Fibroblast of lung (primary cell): ENCODE data around the gene SNX20.

ENCODE experiments used
- EZH2 ChIP-seq: IDR thresholded peaks from 2 replicates; pipeline ENCODE4 v1.5.1; 2012; ENCODE audit warnings: low read length, control low read depth, mild to moderate bottlenecking; ENCODE audit errors: missing control alignments
- TF ChIP-seq, protein P1 (sequence below), 2 donors: IDR thresholded peaks in 1 of 2; conservative IDR thresholded peaks in 1 of 2; 1 replicate in 1 of 2; 2 replicates in 1 of 2; pipeline ENCODE4 v1.5.1; 2011 to 2012; ENCODE audit warnings: low read length in 2 of 2, control low read depth in 1 of 2, inconsistent platforms in 1 of 2, low read depth in 1 of 2, mild to moderate bottlenecking in 1 of 2

DNA sequence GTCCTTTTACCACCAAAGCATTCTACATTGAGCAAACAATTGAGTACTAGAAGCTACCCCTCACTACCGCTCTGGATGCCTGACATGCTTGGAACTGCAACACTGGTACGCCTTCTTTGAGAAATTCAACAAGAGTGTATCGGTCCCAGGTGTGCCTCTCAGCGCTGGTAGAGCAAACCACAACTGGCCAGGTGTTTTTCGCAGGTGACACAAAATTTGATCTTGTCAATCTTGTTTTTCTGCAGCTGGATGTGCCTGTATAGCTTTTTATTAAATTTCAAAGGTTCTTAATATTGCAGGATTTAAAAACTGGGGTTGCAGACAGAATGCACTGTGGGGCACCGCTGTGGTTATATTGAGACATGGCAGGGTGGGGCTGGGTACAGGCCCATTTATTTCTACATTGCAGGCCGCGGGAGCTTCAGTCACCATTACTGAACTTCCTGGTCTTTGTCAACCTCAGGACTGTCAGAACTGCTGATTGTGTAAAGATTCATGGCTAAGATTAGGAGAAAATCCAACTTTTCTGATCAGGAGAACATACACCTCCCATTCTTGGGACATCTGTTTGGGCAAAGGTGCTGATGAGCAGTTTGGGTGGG lies 4.5 kb upstream of the SNX20 start:
- no peak for TF ChIP-seq EZH2
- TF ChIP-seq, protein P1, sequence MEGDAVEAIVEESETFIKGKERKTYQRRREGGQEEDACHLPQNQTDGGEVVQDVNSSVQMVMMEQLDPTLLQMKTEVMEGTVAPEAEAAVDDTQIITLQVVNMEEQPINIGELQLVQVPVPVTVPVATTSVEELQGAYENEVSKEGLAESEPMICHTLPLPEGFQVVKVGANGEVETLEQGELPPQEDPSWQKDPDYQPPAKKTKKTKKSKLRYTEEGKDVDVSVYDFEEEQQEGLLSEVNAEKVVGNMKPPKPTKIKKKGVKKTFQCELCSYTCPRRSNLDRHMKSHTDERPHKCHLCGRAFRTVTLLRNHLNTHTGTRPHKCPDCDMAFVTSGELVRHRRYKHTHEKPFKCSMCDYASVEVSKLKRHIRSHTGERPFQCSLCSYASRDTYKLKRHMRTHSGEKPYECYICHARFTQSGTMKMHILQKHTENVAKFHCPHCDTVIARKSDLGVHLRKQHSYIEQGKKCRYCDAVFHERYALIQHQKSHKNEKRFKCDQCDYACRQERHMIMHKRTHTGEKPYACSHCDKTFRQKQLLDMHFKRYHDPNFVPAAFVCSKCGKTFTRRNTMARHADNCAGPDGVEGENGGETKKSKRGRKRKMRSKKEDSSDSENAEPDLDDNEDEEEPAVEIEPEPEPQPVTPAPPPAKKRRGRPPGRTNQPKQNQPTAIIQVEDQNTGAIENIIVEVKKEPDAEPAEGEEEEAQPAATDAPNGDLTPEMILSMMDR (conservative IDR thresholded peaks at IDR 0.05 in 1 of 2, IDR thresholded peaks at IDR 0.05 in 1 of 2; ENCODE audit: low read depth in 1 of 2, low read length in 2 of 2), result no peak
